Activated CD4-positive, alpha-beta T cell treated with anti-CD3 and anti-CD28 coated beads, Interleukin-10, Interleukin-2, amounts not matched to agents 100 ng/mL and 50 ng/mL, durations not matched to agents 16 hours and 8 hours (primary cell): ENCODE measurements around the gene CNKSR3.
"Not testable (repeated sequence)": the region's sequence is repeated elsewhere in the genome, so short reads cannot be mapped to it uniquely, and the experiment has no call there.

Experiments used
- DNase-seq: peaks from one replicate; pipeline ENCODE4 v3.0.0-alpha.2; 2020

Gene CNKSR3

DNA sequence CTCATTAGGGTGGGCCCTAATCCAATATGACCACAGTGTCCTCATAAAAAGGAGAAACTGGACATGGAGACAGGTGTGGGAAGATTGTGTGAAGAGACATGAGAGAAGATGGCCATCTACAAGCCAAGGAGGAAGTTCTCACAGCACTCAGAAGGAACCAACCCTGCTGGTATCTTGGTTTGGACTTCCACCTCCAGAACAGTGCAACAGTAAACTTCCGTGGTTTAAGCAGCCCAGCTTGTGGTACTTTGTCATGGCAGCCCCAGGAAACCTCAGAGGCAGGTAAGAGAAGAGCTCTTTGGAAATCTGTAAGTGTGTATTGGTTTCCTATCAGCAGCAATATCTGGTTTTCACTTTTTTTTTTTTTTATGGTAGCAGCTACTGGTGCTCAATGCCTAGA, 16.5 kb upstream of the CNKSR3 start:
- no peak for DNase-seq

DNA sequence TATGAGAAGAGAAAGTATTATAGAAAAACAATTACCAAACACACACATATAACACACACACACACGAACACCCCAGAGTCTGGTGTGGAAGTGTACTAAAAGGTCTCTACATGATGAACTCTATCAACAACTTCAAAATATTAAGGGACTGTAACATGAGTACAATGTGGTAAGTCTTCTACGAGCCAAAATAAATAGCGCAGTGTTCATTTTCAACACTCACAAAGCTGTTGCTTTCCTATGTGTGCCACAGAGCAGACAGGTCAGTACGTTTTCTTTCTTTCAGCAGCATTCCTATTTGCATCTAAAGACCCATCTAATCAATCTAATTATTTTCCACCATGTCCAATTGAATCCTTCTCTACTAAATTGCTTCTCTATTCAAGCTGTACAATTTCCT, 12.1 kb upstream of the CNKSR3 start:
- no peak for DNase-seq

DNA sequence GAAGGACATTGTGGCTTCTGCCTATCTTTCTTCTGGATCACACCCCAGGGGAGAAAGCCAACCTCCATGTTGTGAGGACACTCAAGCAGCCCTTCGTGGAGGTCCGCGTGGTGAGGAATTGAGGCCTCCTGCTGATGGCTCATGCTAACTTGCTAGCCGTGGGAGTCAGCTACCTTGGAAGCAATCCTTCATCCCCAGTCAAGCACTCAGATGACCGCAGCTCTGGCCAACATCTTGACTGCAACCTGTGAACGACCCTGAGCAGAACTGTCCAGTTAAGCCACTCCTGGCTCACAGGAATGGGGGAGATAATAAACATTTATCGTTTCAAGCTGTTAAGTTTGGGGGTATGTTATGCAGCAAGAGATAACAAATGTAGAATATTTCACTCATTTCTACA, 10.9 kb upstream of the CNKSR3 start:
- no peak for DNase-seq

DNA sequence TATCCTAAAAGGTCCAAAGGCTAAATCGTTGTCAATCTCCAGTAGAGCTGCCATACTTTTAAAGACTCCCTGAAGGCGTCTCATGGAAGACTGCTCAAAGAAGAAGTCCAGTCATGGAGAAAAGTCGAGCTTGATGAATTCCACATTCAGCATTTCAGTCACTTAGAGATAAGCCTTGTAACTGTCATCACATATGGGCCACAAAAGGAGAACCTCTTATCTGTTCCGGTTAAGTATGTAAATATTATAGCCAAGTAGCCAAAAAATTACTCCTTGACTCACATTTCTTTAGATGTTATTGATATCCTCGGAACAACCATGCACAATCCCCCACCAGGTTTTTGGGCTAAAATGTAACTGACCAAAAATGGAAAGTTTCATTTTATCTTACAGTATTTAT, 9.8 kb upstream of the CNKSR3 start:
- no peak for DNase-seq

DNA sequence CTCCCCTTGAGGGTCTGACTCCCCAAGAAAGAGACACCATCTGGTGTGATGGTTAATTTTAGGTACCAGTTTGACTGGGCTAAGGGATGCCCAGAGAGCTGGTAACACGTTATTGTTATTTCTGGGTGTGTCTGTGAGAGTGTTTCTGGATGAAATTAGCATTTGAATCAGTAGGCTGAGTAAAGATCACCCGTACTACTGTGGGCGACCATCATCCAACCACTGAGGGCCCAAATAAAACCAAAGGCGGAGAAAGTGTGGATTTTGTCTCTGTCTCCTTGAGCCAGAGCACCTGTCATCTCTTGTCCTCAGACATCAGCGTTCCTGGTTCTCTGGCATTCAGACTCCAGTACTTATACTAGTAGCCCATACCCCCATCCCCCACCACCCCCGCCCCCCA, 7.9 kb upstream of the CNKSR3 start:
- DNase-seq = no peak

DNA sequence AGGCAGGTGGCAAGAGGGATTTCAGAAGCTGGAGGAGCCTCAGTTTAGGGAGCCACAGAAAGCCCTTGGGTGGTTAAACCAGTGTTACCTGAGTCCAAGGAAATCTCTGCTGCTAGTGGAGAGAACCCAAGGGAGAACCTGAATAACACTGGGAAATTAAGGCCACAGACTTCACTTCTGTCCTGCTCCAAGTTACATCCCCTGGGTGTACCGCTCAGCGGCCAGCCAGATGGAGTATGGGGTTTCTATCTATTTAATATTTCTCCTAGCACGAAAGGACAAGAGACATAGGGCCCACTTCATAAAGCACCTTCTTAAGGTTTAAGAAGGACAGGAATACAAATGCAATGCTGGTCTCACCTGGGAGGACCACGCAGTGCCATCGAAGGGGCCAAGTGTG, 5.8 kb upstream of the CNKSR3 start:
- DNase-seq = no peak

DNA sequence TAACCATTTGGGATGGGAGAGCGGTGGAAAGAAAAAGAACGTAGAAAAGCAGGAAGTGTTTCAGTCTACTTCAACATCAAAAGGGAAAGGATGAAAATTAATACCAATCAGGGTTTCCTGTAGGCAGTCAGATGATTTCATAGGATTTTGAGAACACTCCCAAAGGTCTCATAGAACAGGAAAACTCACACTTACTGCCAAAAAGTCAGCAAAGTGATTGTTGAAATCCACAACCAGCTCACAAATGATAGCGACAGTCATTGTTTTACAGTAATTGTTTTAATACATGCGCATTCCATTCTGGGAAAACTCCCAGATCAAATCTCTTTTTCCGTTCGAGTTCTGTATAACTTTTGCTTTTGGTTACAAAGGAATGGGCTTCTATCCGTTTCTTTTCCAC, 5.3 kb upstream of the CNKSR3 start:
- DNase-seq = no peak

DNA sequence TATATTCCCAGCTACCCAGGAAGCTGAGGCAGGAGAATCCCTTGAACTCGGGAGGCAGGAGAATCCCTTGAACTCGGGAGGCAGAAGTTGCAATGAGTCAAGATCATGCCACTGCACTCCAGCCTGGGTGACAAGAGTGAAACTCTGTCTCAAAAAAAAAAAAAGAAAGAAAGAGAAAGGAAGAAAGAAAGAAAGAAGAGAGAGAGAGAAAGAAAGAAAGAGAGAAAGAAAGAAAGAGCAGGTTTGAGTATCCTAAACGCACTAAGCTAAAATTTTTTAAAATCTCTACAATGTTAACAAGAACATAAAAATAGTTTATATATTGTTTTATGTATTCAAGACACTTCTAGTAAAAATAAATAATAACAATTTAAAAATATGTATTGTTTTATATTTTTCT, 4.6 kb upstream of the CNKSR3 start:
- DNase-seq = not testable (repeated sequence)

DNA sequence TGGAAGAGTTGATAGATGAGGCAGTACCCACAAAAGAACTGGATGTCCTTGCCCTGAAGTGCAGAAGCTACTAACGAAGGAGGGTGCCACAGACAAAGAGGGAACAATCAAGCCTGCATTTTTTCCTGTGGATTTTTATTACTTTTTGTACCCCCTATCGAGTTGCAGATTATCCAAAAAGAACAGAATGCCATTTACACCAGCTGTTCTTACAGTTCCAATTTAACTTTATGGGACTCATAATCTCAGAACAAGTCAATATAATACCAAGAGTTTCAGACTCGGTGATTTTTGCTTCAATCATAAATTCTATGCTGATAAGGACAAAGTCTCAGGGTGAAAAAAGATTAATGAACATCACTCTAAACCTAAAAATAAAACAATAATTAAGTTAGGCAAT, 4.0 kb upstream of the CNKSR3 start:
- DNase-seq = no peak

DNA sequence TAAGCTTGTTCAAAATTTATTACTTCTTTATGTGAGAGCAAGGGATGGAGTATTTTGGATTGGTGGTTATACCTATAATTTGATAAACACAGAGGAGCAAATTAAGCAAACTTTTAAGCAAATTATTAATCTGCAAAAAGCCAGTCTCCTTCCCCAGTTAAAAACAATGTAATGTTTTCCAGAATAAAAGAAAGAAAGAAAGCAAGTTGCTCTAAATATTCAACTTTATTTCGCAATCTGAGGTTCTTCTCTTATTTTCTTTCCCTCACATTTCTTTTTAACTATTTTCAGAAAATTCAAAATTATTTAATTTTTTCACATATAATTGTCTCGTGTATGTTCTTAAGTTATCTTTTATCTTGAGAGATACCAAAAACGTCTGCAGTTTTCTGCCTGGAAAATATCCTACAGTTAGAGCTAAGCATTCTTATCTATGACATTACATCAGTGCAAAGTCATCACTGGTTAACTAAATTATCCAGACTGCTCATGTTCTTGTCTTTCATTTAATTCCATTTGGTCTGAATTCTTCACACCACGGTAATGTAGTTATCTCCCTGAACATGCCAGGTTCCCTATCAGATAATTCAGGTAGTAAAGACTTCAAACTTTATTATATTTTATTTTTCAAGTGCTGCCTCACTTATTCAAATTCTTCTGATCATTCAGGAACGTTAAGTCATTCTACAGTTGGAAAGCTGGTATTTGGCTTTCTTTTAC, 3.3 kb upstream of the CNKSR3 start:
- DNase-seq = no peak

DNA sequence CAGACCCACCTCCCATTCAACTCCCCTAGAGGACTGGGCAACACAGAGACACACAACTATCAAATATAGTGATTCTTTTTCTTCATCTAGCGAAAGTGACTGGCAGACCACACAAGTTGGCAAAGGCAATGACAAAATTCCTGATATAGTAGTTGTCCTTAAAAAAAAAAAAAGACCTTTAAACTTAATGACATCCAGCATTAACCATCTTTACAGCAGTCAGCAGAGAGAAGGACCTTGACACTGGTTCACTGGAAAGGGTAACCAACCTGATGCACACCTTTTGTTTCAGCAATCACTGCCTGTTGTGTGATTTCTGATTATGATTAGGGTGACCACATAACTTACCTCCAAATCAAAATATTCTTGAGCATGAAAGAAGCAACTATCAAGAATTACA, 1.7 kb upstream of the CNKSR3 start:
- DNase-seq = no peak

DNA sequence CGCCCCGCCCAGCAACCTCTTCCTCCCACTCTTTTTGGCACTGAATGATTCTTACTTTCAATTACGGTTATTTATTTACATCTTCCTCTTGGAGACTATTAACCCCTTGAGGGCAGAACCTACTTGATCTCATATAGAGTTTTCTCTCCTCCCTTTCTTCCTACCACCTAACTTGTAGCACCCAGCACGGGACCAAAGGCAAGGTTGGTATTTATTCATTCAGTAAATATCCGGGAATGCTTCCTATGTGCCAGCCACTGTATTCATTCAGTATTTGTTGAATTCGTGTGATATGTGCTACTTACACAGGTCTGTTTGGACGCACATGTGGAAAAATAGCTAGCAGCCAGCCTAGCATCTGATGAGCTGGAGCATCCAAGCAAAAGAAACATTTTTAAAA, 1.3 kb upstream of the CNKSR3 start:
- no peak for DNase-seq

DNA sequence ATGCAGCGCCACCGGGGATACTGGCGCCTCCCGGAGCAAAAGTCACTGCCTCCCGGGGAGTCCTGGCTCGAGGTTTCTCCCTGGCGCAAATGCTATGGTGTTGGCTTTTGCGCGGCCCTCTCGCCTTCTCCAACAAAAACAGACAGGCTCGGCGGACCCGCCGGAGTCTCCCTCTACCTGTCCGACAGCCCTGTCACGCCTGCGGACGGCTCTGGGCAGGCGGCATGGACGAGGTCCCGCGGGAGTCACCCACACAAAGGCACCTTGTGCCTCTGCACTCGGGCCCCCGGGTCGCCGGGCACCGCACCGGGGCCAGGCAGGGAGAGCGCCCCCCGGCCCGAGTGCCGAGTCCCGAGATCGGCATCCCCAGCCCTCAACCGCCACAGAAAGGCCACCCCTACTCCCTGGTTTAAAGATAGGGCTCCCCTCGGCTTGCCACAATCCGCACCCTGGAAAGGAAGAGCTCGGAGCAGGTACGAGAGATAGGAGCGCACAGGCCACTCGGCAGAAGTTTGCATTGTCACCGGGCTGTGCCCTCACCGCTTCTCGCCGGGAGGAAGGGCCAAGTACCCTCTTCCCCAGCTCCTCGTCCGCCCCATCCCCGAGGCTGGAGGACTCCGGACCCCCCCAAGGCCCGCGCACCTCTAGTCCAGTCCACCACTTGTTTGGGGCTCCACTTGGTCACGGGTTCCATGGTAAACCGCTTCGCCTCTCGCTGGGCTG, 903 bp downstream of the CNKSR3 start:
- no peak for DNase-seq

DNA sequence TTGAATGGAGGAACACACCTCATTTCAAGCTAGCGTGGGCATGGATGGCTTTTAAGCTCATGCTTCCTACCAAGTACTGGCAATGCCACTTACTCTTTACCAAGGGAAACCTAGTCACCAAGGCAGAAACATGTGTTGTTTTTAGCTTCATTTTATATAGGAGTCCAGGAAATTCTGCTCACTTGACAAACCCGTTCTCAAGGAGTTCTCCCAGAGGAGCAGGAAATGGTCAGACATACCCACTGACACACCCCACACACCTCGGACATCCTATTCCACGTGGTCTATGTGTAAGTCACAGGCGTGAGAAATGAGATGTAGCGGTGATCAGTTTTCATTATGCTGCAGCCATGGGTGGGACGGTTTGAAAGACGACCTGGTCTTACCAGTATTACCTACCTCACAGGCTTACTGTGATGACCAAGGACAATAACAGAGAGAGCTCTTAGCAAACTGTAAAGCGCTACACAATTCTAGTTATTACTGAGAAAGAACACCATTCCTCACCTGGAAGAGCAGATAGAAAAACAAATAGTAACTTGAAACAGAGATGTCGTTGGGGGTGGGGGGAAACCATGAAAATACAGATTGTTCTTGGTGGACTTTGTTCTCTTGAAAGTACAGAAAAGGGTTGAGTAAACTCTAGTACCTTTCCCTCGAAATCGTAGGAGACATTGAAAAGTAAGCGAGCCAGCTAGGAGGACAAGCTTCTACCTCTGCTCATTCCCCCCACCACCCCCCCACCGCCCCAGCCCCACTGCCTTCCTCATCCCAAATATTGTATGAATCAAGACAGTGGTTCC, 1.7 kb downstream of the CNKSR3 start:
- no peak for DNase-seq

DNA sequence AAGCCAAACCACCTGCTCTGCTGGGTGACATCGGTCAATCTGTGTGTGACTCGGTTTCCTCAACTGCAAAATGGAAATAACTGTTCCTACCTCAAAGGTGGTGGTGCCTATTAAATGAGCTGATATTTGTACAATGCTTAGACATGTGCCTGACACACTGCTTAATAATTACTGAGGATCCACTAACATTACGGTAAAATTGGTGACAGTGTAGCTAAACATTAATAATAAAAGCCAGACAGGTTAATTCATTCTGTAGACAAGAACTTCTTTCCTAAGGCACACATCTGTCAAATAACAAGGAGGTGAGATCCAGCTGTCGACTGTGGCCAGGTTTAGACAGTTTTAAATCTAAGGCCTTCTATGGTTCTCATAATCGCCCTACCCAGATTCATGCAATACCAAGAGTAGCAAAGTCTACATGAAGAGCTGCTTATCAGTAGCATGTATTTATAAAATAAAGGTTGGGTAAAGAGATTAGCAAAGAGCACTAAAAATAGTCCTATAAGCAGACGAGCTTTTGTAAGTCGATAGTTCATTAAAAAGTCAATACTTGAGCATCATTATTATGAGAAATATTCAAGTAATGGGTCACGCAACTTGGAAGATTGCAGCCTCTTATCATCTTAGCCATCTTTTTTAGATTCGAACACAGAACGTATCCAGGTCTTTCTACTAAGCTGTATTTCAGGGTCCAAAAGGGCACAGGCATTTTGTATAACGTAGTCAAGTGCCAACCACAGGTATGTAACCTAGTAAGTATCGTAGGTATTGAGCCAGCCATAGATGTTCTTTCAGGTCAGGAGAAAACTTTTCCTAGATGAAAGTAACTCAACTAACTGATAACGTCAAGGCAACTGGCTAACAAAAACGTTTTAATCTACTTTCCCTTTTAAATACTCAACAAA, 3.2 kb downstream of the CNKSR3 start:
- DNase-seq = no peak

DNA sequence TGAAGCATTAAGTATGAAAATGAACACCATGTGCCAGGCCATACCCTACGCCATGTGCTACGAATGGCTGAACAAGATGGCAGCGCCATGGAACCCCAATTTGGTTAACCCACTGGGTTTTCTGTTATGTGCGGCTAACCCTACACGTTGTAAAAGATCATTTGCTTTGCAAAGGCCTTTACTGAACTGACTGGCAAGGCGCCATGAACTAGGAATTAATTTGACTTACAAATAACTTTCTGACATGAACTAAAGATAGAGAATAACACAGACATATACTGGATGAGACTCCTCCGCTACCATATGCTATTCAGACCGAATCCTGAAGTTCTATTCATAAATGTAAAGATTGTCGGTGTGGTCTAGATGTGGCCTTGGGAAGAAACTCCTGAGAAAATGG, 3.9 kb downstream of the CNKSR3 start:
- DNase-seq = no peak

DNA sequence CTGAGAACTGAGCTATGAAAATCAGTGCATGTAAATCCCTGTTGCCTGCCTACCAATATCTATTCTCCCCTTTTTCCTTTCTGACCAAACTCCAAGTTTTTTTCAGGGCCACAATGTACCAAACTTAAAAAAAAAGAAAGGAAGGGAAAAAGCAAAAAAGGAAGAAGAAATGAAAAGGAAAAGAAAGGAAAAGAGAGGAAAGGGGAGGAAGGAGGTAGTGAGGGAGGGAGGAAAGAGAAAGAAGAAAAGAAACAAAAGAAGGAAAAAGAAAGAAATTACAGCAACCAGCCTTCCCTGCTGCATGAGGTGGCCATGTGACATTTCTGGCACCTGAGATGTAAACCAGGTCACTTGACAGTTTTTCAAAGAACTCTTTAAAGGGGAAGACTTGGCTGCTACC, 4.4 kb downstream of the CNKSR3 start:
- no peak for DNase-seq

DNA sequence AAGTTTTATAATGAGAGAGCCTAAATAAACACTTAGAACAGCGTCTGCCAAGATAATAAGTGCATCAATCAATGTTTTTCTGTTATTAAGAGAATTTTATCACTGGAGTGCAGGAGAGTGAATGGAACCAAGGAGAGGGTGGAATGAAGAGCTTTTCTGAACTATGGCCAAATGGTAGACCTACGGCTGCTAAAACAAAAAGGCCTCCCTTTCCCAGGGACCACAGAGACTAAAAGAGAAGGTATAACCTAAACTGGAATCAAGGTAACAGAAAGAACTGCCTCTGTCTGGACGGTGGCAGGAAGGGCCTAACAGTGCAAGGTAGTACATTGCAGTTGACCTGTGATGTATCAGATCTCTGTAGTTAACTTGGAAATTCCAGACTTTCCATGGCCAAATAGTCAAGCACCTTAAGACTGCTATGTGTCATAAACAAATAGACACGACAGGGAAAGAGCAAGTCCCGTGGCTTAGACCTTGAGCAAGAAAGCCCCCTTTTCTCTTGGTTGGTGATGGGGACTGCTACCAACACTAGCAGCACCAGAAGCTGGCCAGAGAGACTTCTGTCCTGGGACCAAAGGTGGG, 5.5 kb downstream of the CNKSR3 start:
- DNase-seq = no peak

DNA sequence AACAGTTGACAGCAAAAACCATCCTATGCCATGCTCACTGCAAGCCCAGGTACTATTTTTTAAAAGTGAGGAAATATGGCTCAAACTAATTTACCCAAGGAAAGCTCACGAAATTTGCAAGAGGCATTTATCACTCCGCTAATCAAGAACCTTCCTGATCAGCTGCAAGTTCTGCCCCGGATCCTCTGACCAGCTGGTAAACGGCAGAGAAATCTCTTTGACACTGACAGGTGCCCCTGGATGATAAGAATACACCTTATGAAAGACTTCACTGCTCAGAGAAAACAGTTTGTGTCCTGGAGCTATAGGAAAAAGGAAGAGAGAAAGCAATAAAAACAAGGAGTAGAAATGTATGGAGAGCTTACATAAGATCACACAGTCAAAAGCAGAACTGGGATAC, 6.4 kb downstream of the CNKSR3 start:
- no peak for DNase-seq

DNA sequence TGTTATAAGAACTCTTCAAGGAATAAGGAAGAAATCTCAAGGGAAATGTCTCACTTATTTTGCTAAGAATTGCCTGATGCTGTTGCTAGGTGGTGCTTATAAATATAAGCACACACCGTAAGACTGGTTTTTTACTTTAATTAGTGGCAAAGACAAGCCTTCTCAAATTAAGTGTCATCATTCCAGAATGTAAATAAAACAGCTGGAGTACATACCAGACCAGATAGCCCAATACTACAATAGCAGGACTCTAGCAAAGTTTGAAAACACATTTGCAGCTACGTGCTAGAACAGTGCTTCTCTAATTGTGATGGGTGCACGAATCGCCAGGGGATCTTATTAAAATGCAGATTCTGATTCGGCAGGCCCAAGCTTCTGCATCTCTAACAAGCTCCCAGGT, 6.8 kb downstream of the CNKSR3 start:
- DNase-seq = no peak

DNA sequence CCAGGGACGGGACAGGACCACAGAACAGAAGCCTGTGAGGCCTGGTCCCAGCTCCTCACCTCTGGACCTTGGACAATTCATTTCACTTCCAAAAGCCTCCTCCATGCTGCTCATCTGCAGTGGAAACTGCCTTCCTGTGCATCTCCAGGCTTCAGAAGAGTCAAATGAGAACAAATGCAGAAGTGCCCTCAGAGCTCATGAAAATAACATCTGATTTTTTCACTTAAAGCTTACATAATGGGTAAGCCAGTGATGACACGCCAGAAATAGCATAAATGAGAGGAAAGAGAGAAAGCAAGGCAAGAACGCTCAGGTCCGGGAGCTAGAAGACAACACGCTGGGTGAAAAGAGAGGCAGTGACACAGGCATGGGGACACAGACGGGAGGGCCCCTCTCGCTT, 7.9 kb downstream of the CNKSR3 start:
- DNase-seq = no peak

DNA sequence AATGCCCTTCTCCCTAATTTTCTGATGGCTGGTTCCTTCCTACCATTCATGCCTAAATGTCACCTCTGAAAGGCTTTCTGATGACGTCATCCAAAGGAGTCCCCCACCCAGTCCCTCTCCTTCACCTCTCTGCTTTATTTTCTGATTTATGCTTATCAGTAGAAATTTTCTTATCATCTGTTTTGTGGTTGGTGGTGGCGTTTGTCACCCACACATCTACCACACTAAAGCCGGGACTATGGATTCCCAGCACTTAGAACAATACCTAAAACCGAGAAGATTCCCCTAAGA, 9.0 kb downstream of the CNKSR3 start:
- DNase-seq = no peak
